ENCODE measurements around the gene GATAD2A. TPM values are rescaled to one million over a fixed set of nuclear protein-coding genes. Genes with fewer than 3 reads are reported as not detected.
A peak's percentile ranks its signal among the peaks of the same experiment; 100 is the strongest.

GATAD2A gene
- total RNA-seq, 1 experiment from 2014 or later: 189 TPM

DNA sequence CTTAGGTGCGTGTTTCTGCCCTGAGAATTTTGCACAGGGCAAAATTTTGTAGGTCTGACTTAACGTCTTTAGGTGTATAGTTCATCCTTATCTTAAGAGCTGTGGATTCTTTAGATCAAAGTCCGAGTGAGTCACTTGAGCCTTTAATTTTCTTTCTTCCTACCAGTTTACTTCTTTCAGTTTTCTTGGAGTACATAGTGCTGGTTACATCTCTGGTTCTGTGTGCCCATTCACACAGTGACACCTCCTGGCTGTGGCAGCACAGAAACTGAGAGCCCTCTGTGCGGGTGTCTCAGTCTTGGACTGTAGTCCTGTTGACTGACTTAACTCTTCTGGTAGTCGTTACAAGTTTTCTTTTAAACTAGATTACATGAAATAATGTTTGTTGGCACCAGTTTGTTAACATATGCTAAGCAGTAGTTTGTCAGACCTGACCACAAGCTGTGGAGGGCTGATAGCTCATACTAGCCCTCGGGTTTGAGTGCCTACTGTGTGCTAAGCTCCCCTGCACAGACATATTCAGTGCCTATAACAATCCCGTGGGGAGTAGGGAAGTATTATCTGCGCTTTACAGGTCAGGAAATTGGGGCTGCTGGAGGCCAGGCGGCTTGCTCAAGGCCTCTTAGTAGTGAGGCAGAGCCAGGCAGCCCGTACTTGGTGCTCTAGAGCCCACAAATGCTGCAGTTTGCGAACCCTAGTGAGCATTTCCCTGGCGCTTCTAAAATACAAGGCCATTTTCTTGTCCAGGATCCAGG is 1.6 kb downstream of the GATAD2A start:
- Histone ChIP-seq H4K91ac (ENCODE audit: insufficient read length, low read depth, low read length) (no peak overlapping the region), H3K23me2 (ENCODE audit: insufficient read length, low read depth, low read length, poor library complexity, severe bottlenecking) (peaks cover 12% of the 10 kb centered on the region), H3K23ac (ENCODE audit: insufficient read length, low read depth, low read length) (no peak overlapping the region), H3K79me2 (ENCODE audit: insufficient read depth, low read length) (peaks cover 47% of the 10 kb centered on the region), H3K4me1 (ENCODE audit: insufficient read depth, low read length) (peaks cover 10% of the 10 kb centered on the region; the same call in 1 of the 2 replicates), H4K20me1 (ENCODE audit: control insufficient read depth, insufficient read depth, insufficient read length) (peaks cover 3% of the 10 kb centered on the region), H2BK120ac (ENCODE audit: low read depth, low read length, poor library complexity, severe bottlenecking) (no peak overlapping the region), H3K9ac (ENCODE audit: extremely low read depth, insufficient read length, low read length) (peak overlapping the region; percentile 72), H3K14ac (ENCODE audit: insufficient read depth, low read length) (no peak overlapping the region), H3K27me3 (ENCODE audit: insufficient read depth, low read length) (no peaks in the 10 kb centered on the region), H2AK5ac (ENCODE audit: insufficient read length, low read length) (no peak overlapping the region), H3K4me2 (ENCODE audit: insufficient read depth, insufficient read length, low read length) (peak overlapping the region; percentile 97), H2BK15ac (ENCODE audit: low read depth, low read length) (no peak overlapping the region), H3K9me3 (ENCODE audit: control insufficient read depth, low read depth, low read length) (no peaks in the 10 kb centered on the region), H3K18ac (ENCODE audit: insufficient read length, low read depth, low read length) (no peak overlapping the region), H2BK12ac (ENCODE audit: insufficient read length, low read depth, low read length) (no peak overlapping the region), H3K79me1 (ENCODE audit: insufficient read depth, low read depth, low read length, poor library complexity, severe bottlenecking) (peaks cover 10% of the 10 kb centered on the region), H3K56ac (ENCODE audit: insufficient read length, low read depth, low read length) (no peak overlapping the region), H3T11ph (ENCODE audit: low read length) (no peak overlapping the region), H2BK5ac (ENCODE audit: insufficient read length, low read length) (no peak overlapping the region), H3K27ac (ENCODE audit: insufficient read length, low read depth, low read length) (no peak overlapping the region), H3K4ac (ENCODE audit: low read depth, low read length) (no peak overlapping the region), H4K5ac (ENCODE audit: insufficient read length, low read depth, low read length) (no peak overlapping the region), H4K8ac (replicated peaks; ENCODE audit: insufficient read length, low read depth, low read length) (no peak overlapping the region), H2BK20ac (ENCODE audit: low read depth, low read length, poor library complexity, severe bottlenecking) (no peak overlapping the region), H2AFZ (ENCODE audit: low read length) (no peak overlapping the region)
- Mint-ChIP-seq H3K4me1 (peaks cover 53% of the 10 kb centered on the region in 2 experiments), H3K4me3 (peak overlapping the region; percentile 93 to 98), H3K27me3 (ENCODE audit: low read depth) (no peaks in the 10 kb centered on the region), H3K9me3 (no peaks in the 10 kb centered on the region; a peak in 1 of 5 replicates), H3K36me3 (ENCODE audit: insufficient read depth in 1 of 3, low read depth in 3 of 3) (peaks cover 4 to 7% (median 5%) of the 10 kb centered on the region in 3 experiments; a peak in 6 of 7 replicates), H3K27ac (peak overlapping the region in 2 of 3 experiments; percentile 72 to 86; a peak in 4 of 7 replicates)
- TF ChIP-seq CTCF (conservative IDR thresholded peaks at IDR 0.05): no peak
- WGBS (ENCODE audit: extremely low coverage, insufficient read length, low lambda C conversion rate): no CpG with 5 or more reads among the region's 12 CpGs
- DNase-seq: no peak
